ENCODE results near the gene NTRK2.

DNA sequence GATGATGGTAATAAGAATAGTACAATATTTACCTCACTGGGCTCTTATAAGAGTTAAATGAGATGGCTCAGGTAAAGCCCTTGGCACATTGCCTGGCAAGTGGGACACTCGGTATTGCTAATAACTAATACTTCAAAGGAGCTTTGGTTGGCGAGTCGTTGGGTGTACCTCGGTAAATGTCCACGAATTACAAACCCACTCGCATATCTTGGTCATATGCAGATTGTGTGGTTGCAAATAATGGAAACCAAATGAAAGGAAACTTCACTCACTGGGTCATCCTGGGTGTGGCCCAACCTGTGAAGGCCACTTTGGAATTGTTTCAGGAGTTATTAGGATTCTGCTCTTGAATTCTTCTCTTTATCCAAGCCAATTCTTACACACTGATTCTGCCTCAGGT is 147.5 kb downstream of the NTRK2 start:
- TF ChIP-seq SP1 (IDR thresholded peaks at IDR 0.05) (no peak), ELF4 (IDR thresholded peaks at IDR 0.05) (no peak), FOXK2 (IDR thresholded peaks at IDR 0.05) (no peak), SUZ12 (IDR thresholded peaks at IDR 0.05) (no peak), NFRKB (IDR thresholded peaks at IDR 0.05) (no peak), CTBP1 (IDR thresholded peaks at IDR 0.05; ENCODE audit: borderline replicate concordance) (no peak), TARDBP (IDR thresholded peaks at IDR 0.05) (no peak), BHLHE40 (IDR thresholded peaks at IDR 0.05; ENCODE audit: borderline replicate concordance) (no peak), FOXM1 (IDR thresholded peaks at IDR 0.05; ENCODE audit: borderline replicate concordance) (no peak), LEF1 (IDR thresholded peaks at IDR 0.05; ENCODE audit: borderline replicate concordance) (no peak), ARNT (IDR thresholded peaks at IDR 0.05) (no peak), HDGF (IDR thresholded peaks at IDR 0.05; ENCODE audit: borderline replicate concordance) (no peak)

Data from HEK293T (cell line).